GM12872 (cell line): ENCODE results near the gene CACNA1E.

Source experiments
- TF ChIP-seq, protein P1 (sequence below): IDR thresholded peaks from 3 replicates; pipeline ENCODE4 v1.5.1; 2011; ENCODE audit warnings: low read depth, mild to moderate bottlenecking, low read length, moderate library complexity; ENCODE audit not compliant: insufficient read depth

CACNA1E gene

DNA sequence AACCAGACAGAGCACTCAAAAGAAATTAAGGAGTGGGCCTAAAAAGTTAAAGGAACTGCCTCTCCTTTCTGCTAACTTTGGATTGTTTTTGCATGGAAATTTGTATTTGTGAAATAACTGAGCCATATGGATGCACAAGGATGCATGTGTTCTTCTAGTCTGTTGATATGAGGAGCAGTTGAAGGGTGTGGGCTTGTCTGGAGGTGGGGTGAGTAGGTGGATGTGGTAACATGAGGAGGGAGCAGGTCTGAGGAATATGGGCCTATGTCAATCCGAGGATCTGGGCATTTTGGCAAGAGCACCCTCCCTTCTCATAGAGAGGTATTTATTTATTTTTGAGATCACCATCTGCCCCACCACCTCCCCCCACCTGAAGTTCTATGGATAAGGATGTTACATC lies 13.4 kb downstream of the CACNA1E start:
- TF ChIP-seq, protein P1, sequence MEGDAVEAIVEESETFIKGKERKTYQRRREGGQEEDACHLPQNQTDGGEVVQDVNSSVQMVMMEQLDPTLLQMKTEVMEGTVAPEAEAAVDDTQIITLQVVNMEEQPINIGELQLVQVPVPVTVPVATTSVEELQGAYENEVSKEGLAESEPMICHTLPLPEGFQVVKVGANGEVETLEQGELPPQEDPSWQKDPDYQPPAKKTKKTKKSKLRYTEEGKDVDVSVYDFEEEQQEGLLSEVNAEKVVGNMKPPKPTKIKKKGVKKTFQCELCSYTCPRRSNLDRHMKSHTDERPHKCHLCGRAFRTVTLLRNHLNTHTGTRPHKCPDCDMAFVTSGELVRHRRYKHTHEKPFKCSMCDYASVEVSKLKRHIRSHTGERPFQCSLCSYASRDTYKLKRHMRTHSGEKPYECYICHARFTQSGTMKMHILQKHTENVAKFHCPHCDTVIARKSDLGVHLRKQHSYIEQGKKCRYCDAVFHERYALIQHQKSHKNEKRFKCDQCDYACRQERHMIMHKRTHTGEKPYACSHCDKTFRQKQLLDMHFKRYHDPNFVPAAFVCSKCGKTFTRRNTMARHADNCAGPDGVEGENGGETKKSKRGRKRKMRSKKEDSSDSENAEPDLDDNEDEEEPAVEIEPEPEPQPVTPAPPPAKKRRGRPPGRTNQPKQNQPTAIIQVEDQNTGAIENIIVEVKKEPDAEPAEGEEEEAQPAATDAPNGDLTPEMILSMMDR: no peak

DNA sequence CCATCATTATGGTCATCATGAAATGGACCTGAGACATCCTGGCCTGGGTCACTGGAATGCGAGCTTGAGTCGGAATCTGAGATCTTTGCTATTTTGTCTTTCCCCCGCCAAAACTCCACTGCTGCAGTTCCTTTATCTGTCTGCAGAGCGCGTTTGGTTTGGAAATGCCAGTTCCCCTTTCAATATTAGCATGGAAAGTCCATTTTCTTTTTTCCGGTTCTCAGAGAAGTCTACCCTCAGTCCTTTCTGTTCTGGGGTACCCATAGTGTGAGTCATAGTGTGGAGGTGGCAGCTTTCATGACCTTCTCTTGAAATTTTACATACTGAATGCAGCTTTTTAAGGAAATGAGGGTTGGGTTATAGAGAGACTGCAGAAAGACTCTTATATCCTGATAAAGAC lies 14.6 kb downstream of the CACNA1E start:
- TF ChIP-seq, protein P1: peak; percentile 42; the same call in 1 of the 3 replicates

DNA sequence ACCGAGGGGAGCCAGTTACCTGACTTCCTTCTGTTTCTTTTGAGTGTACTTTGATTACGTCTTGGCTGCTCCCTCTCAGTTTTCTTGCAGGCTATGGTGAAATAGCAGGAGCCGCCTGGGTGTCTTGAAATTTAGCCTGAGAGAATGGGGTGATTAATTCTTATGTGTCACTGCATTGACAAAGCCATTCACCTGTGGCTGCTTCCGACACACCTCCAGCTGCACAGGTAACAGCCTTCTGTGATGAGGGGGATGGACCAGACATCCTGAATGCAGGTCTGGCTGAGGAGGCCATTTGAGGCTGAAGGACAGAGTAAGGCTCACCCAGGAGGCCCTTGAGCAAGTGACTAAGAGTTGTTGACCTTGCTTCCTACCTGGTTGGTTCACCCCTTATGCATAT lies 16.5 kb downstream of the CACNA1E start:
- TF ChIP-seq, protein P1: no peak

DNA sequence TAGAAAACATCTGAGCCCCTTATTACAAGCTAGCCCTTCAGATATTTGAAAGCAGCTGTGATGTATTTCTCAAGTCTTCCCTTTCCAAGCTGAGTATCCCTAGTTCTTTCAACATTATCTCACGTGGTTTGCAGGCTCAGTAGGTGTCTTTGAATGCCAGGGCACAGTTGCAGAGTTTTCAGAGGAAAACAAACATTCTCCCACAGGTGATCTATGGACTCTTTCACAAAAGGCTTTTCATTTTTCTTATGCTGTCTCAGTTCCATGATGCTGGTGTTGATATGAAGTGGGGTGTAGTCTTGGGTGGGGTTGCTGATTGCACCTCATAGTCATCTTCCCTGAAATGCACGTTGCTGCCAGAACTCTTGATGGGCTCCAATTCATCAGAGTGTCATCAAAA lies 17.3 kb downstream of the CACNA1E start:
- TF ChIP-seq, protein P1: no peak

DNA sequence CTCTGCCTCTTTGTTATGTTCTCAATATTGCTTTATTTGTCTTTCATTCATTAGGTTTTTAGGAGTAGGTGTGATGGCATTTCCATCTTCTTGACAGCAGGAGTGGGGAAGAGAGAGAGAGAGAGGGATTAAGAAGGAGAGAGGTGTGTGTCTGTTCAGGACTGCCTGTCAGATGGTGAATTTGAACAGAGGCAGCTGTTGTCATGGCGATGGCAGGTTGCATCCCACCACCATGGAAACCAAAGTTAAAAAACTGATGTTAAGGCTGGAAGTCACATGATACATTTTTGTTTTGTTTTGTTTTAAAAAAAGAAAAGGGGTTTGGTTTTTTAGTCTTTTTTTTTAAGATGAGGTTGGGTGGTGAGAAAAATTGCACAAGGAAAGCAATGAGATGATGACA lies 18.3 kb downstream of the CACNA1E start:
- TF ChIP-seq, protein P1: no peak

DNA sequence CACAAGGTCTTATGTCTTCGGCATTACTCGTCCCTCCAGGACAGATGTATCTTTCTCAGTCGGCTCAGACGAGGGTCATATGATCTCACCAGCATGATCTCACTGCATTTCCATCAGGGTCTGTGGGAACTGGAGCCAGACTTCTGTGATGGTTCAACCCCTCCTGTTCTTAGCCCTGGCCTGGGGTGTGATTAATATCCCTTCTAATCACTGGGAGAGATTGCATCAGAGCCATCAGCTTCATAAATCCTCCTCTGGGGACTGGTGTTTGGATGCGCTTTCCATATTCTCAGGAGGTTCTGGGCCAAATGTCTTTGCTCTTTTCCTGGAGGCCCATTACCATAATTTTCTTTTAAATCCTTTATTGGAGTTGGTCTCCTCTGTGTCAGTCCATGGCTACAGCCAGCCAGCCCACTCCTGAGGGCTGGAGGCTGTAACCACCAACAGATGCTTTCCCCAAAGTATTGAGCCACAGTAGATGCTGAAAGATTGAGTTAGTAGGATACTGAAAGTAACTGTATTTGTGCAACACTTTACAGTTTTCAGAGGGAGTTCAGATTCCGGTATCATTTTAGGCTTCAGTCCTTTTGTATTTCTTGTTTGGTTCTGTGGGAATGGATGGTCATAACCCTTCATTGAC lies 20.0 kb downstream of the CACNA1E start:
- TF ChIP-seq, protein P1: no peak

DNA sequence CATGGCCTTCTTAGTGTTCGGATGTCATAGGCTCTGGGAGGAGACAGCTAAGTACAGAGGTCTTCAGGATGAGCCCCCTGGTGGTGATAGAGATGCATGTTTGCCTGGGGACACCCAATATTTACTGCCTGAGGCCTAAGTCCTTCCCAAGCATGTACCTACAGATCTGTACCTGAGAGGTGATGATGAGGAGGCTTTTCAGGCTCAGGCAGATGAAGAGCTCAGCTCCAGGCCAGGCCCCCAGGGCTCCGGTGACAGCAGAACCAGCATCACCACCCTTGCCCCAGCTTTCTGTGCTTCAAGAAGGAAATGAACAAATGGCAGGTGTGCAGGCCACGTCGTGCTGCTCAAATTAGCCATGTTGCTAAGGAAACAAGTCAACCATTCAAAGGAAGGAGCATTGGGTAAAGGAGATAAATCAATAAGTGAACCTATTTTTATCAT lies 21.1 kb downstream of the CACNA1E start:
- TF ChIP-seq, protein P1: peak; percentile 75
